CD14-positive monocyte (primary cell): ENCODE results near the gene PDPR. TPM values are rescaled to one million over a fixed set of nuclear protein-coding genes. Genes with fewer than 3 reads are reported as not detected.
"Not testable (repeated sequence)": the region's sequence is repeated elsewhere in the genome, so short reads cannot be mapped to it uniquely, and the experiment has no call there.

Source experiments
- DNase-seq, 3 donors: peaks; one replicate each; pipeline ENCODE4 v3.0.0-alpha.2; 2011 to 2022
- H2AFZ ChIP-seq: 2 replicates; pipeline ENCODE4 v1.6.0; 2012; ENCODE audit warnings: mild to moderate bottlenecking, low read depth, low read length, inconsistent platforms; ENCODE audit not compliant: insufficient read depth, poor library complexity, severe bottlenecking
- H3K27ac ChIP-seq, 2 donors: 1 replicate in 1 of 2; 2 replicates in 1 of 2; pipeline ENCODE4 v1.5.1; 2012 to 2013; ENCODE audit warnings: low read length in 2 of 2, control low read depth in 1 of 2, inconsistent platforms in 1 of 2, low read depth in 1 of 2, mild to moderate bottlenecking in 1 of 2
- H3K27me3 ChIP-seq, 2 donors: one replicate each; pipeline versions ENCODE4 v1.6.0 to v1.6.1; 2011 to 2013; ENCODE audit warnings: low read length in 2 of 2; ENCODE audit not compliant: control insufficient read depth in 2 of 2, insufficient read depth in 2 of 2
- H3K36me3 ChIP-seq, 2 donors: replicated peaks in 1 of 2; 1 replicate in 1 of 2; 2 replicates in 1 of 2; pipeline versions ENCODE4 v1.5.1 to v1.6.1; 2012 to 2013; ENCODE audit warnings: low read length in 2 of 2, control low read depth in 1 of 2, inconsistent platforms in 1 of 2, mild to moderate bottlenecking in 1 of 2; ENCODE audit not compliant: insufficient read depth in 2 of 2, control insufficient read depth in 1 of 2
- H3K4me1 ChIP-seq, 2 donors: 1 replicate in 1 of 2; 2 replicates in 1 of 2; pipeline versions ENCODE4 v1.5.1 to v1.6.1; 2012 to 2013; ENCODE audit warnings: low read length in 2 of 2, control low read depth in 1 of 2, inconsistent platforms in 1 of 2, mild to moderate bottlenecking in 1 of 2, moderate library complexity in 1 of 2; ENCODE audit not compliant: insufficient read depth in 2 of 2, control insufficient read depth in 1 of 2
- H3K4me2 ChIP-seq: replicated peaks from 2 replicates; pipeline ENCODE3; 2012; ENCODE audit warnings: low read length, moderate library complexity, mild to moderate bottlenecking; ENCODE audit not compliant: poor library complexity, severe bottlenecking; ENCODE audit errors: extremely low read depth
- H3K4me3 ChIP-seq, 3 experiments: fragments of 200-600 bp in 1 of 3; sonication (generic) in 1 of 3; replicated peaks in 1 of 3; 1 replicate in 2 of 3; 2 replicates in 1 of 3; pipeline ENCODE4 v1.5.1; 2011 to 2013; ENCODE audit warnings: low read length in 3 of 3, mild to moderate bottlenecking in 3 of 3, control low read depth in 2 of 3, low read depth in 2 of 3, inconsistent platforms in 1 of 3, moderate library complexity in 1 of 3
- H3K79me2 ChIP-seq: 2 replicates; pipeline ENCODE4 v1.6.0; 2012; ENCODE audit warnings: mild to moderate bottlenecking, control low read depth, inconsistent platforms, low read length, moderate library complexity; ENCODE audit not compliant: insufficient read depth
- H3K9ac ChIP-seq: 2 replicates; pipeline ENCODE4 v1.6.0; 2017; ENCODE audit warnings: low read length, mild to moderate bottlenecking; ENCODE audit not compliant: insufficient read depth, poor library complexity, severe bottlenecking
- H3K9me3 ChIP-seq, 2 donors: replicated peaks in 1 of 2; 1 replicate in 1 of 2; 2 replicates in 1 of 2; pipeline versions ENCODE4 v1.5.1 to v1.6.1; 2012 to 2013; ENCODE audit warnings: low read length in 2 of 2, control low read depth in 1 of 2; ENCODE audit not compliant: control insufficient read depth in 1 of 2, insufficient read depth in 1 of 2
- H4K20me1 ChIP-seq: 2 replicates; pipeline ENCODE4 v1.6.0; 2012; ENCODE audit warnings: mild to moderate bottlenecking, low read length, control low read depth, moderate library complexity; ENCODE audit not compliant: insufficient read depth
- H3K27ac Mint-ChIP-seq, 7 donors: one replicate each; pipeline ENCODE4 v1.8.0; 2020; ENCODE audit warnings: mild to moderate bottlenecking in 7 of 7, mixed read lengths in 7 of 7, moderate library complexity in 6 of 7, inconsistent platforms in 2 of 7
- H3K27me3 Mint-ChIP-seq, 3 donors: one replicate each; pipeline ENCODE4 v1.8.0; 2021 to 2022; ENCODE audit warnings: low read depth in 3 of 3, mild to moderate bottlenecking in 3 of 3, mixed read lengths in 3 of 3, moderate library complexity in 3 of 3, inconsistent platforms in 1 of 3
- H3K36me3 Mint-ChIP-seq, 2 donors: one replicate each; pipeline ENCODE4 v1.8.0; 2020; ENCODE audit warnings: mixed read lengths in 2 of 2, inconsistent platforms in 1 of 2, mild to moderate bottlenecking in 1 of 2
- H3K4me1 Mint-ChIP-seq: one replicate; pipeline ENCODE4 v1.8.0; 2020; ENCODE audit warnings: mild to moderate bottlenecking, mixed read lengths
- H3K4me3 Mint-ChIP-seq, 2 donors: one replicate each; pipeline ENCODE4 v1.8.0; 2020; ENCODE audit warnings: mild to moderate bottlenecking in 2 of 2, mixed read lengths in 2 of 2, moderate library complexity in 1 of 2
- H3K9me3 Mint-ChIP-seq, 7 donors: one replicate each; pipeline ENCODE4 v1.8.0; 2020 to 2022; ENCODE audit warnings: mixed read lengths in 7 of 7, mild to moderate bottlenecking in 6 of 7, moderate library complexity in 6 of 7, inconsistent platforms in 2 of 7
- WGBS: methylation state at CpG from one replicate; pipeline ENCODE4 v1.1.5; 2013; ENCODE audit warnings: missing lambda C conversion rate; ENCODE audit not compliant: insufficient coverage; 5-methylcytosine and 5-hydroxymethylcytosine counted together
- intact Hi-C, 2 donors: fragments of 100-400 bp; cut with micrococcal nuclease; formaldehyde crosslinking; loops; one replicate each; pipeline versions ENCODE4 v1.15.0 to v1.15.1; 2023
- polyA plus RNA-seq, 3 donors: library from polyadenylated mRNA; depleted of rRNA in 1 of 3; unstranded in 2 of 3; stranded (reverse) in 1 of 3; fragments of 300-500 nt in 2 of 3; fragments of >200 nt in 1 of 3; fragmentation: Illumina TruSeq in 2 of 3; gene quantifications; 1 replicate in 2 of 3; 2 replicates in 1 of 3; pipeline ENCODE4 v1.2.3, GENCODE V29; 2012 to 2021

PDPR gene
- polyA plus RNA-seq, 3 donors, result 5.1 to 26.4 (median 5.7) TPM

DNA sequence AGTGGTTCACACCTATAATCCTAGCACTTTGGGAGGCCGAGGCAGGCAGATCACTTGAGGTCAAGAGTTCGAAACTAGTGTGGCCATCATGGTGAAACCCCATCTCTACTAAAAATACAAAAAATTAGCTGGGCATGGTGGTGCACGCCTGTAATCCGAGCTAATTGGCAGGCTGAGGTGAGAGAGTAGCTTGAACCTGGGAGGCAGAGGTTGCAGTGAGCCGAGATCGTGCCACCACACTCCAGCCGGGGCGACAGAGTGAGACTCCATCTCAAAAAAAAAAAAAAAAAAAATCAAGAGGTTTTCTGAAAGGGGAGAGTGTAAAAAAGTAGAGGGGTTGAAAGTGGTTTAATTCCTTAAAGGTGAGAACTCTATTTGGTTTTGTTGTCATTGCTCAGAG, 21.7 kb downstream of the PDPR start:
- H3K4me3 ChIP-seq, H3K79me2 ChIP-seq, intact Hi-C loops, H3K27ac ChIP-seq, H4K20me1 ChIP-seq, H3K9me3 Mint-ChIP-seq, H3K9ac ChIP-seq, H2AFZ ChIP-seq, H3K27me3 ChIP-seq, H3K4me3 Mint-ChIP-seq, H3K4me2 ChIP-seq, DNase-seq, H3K9me3 ChIP-seq, H3K4me1 ChIP-seq, H3K27me3 Mint-ChIP-seq, H3K4me1 Mint-ChIP-seq: not testable (repeated sequence)
- peak overlapping the region in 1 of 7 donors; percentile 28 for H3K27ac Mint-ChIP-seq
- H3K36me3 ChIP-seq, result peaks cover 82 to 85% of the 10 kb centered on the region in 2 donors
- peaks cover 77 to 89% of the 10 kb centered on the region in 2 donors for H3K36me3 Mint-ChIP-seq
- no CpG with 5 or more reads among the region's 8 CpGs for WGBS

- H3K4me1 Mint-ChIP-seq, H3K9me3 Mint-ChIP-seq, H3K27me3 ChIP-seq, H4K20me1 ChIP-seq, H3K4me1 ChIP-seq, H3K27ac ChIP-seq, H3K4me3 Mint-ChIP-seq, H3K9me3 ChIP-seq, intact Hi-C loops, H3K79me2 ChIP-seq, H2AFZ ChIP-seq, H3K4me3 ChIP-seq, H3K9ac ChIP-seq, H3K4me2 ChIP-seq, DNase-seq, H3K27me3 Mint-ChIP-seq: not testable (repeated sequence)
- peaks cover 84 to 86% of the 10 kb centered on the region in 2 donors for H3K36me3 ChIP-seq
- WGBS, result no CpG with 5 or more reads among the region's 2 CpGs
- H3K36me3 Mint-ChIP-seq, result peaks cover 80 to 92% of the 10 kb centered on the region in 2 donors
- peak overlapping the region in 1 of 7 donors; percentile 68 for H3K27ac Mint-ChIP-seq
Observed at GRCh38 chr16:70136595-70136994, 22.5 kb downstream of the PDPR start.

- H3K36me3 Mint-ChIP-seq, result peaks cover 69 to 78% of the 10 kb centered on the region in 2 donors
- intact Hi-C loops, H3K4me3 Mint-ChIP-seq, H3K27ac Mint-ChIP-seq, H4K20me1 ChIP-seq, H3K4me1 ChIP-seq, H3K27ac ChIP-seq, H3K9me3 ChIP-seq, H3K4me1 Mint-ChIP-seq, H3K9ac ChIP-seq, H3K79me2 ChIP-seq, H3K27me3 Mint-ChIP-seq, H3K9me3 Mint-ChIP-seq, H2AFZ ChIP-seq, H3K27me3 ChIP-seq, DNase-seq, H3K4me3 ChIP-seq, H3K4me2 ChIP-seq: not testable (repeated sequence)
- 100% methylated on average over 1 of the region's 10 CpGs for WGBS
- H3K36me3 ChIP-seq, result peaks cover 69 to 79% of the 10 kb centered on the region in 2 donors
Observed at GRCh38 chr16:70142739-70143138, 28.6 kb downstream of the PDPR start.

GRCh38 chr16:70143231-70143895, 29.2 kb downstream of the PDPR start:
- peaks cover 72 to 78% of the 10 kb centered on the region in 2 donors for H3K36me3 Mint-ChIP-seq

More at GRCh38 chr16:70143231-70143895, 29.2 kb downstream of the PDPR start:
- WGBS, result 93% methylated on average over 4 of the region's 9 CpGs
- H3K27me3 Mint-ChIP-seq, H3K9ac ChIP-seq, H3K27me3 ChIP-seq, H3K4me1 ChIP-seq, H2AFZ ChIP-seq, H3K9me3 Mint-ChIP-seq, H3K4me3 Mint-ChIP-seq, H4K20me1 ChIP-seq, H3K4me3 ChIP-seq, H3K4me1 Mint-ChIP-seq, H3K27ac ChIP-seq, DNase-seq, intact Hi-C loops, H3K4me2 ChIP-seq, H3K9me3 ChIP-seq, H3K79me2 ChIP-seq: not testable (repeated sequence)
- H3K27ac Mint-ChIP-seq, result peak overlapping the region in 1 of 7 donors; percentile 28
- peaks cover 69 to 80% of the 10 kb centered on the region in 2 donors for H3K36me3 ChIP-seq
